GM19025 (cell line): ENCODE results near the gene NPSR1.
"Not testable (repeated sequence)": the region's sequence is repeated elsewhere in the genome, so short reads cannot be mapped to it uniquely, and the experiment has no call there.

Experiments used
- ATAC-seq: cut with Tn5 transposase; IDR thresholded peaks from one replicate; pipeline ENCODE4 v1.9.1; 2021; ENCODE audit warnings: mild to moderate bottlenecking, low read depth, moderate library complexity; ENCODE audit not compliant: unreplicated experiment

The NPSR1 gene

DNA sequence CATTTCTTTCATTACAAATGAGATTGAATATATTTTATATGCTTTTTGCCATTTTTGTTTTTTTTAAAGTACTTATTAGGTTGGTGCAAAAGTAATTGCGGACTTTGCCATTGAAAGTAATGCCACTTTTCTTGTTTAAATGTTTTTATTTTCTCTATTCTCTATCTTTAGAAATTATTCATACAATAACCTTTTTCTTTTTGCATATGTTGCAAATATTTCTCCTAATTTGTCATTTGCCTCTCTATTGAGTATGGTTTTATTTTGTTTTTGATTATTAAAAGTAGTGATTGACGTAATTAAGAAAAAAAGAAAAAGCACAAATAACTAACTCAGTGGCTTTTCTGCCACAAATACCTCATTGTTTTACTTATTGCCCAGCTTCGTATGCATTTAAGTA is 172.4 kb downstream of the NPSR1 start:
- no peak for ATAC-seq

DNA sequence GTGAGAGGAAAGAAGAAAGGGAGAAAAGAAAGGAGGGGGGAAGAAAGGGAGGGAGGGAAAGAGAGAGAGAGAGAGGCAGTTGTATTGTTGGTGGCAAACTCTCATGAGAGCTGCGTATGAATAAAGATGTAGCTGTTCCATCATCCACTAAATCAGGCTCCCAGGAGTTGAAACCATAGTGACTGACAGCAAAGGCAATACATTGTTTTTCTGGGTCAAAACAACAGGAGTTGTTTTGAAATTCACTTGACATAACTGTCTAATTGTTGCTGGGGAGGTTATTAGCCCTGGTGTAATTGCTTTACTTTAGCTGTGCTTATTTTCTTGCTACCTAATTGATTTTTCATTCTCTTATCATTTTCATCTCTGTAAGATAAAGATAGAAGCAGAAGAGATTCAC is 173.4 kb downstream of the NPSR1 start:
- ATAC-seq = no peak

DNA sequence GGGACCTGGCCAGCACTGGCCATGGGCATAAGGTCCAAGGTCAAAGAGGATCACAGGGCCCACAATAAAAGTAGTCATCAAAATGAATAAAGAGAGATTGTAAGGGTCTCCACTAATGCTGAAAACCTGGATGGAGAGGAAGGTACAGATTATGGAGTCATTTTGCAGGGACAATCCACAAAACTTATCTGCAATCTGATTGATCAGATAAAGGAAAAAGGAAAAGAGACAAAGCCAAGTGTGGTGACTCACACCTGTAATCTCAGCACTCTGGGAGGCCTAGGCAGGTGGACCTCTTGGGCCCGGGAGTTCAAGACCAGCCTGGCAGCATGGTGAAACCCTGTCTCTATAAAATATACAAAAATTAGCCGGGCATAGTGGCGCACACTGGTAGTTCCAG is 174.0 kb downstream of the NPSR1 start:
- ATAC-seq = no peak

DNA sequence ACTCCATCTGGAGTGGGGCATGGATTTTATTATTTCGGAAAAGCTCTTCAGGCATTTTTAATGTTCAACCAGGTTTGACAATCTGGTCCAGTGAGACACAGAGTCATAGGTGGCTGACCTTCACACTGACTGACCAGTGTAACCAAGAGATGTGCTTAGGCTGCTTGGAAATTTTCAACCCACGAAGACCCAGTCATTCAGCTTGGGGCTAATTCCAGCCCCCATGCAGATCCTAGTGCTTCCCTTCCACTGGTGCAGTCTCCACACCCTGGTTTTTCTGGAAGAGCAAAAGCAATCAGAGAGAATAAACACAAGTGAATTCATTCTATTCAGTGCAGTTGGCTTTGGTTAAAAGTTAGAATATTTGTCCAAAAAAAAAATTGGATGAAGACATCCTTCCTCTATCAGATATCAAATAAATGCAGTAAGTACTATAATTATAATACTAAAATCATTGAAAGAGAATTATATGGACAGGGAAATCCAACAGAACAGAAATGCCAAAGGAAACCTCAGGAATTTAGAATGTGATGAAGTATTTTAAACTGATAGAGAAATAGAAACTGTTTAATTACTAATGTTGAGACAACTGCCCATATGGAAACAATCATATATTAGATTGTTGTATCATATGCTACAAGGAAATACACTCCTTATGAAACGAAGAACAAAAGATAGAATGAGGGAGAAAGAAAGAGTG is 178.0 kb downstream of the NPSR1 start:
- no peak for ATAC-seq

DNA sequence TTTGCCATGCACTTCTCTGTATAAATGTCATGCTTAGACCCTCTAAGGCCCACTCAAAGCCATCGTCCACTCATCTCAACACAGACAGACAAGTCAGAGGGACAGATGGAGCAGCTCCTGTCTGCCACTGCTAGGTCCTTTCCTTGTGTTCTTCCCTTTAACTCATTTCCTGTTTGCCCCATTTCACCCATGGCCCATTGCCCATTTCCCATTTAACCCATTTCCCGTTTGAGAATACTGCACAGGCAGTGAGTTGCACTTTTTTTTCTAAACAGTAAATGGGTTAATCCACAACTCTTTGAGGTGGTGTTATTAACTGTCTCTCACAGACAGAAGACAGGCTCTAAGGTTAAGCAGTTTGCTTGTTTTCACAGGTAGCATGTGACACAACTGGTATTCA is 179.3 kb downstream of the NPSR1 start:
- ATAC-seq = no peak

DNA sequence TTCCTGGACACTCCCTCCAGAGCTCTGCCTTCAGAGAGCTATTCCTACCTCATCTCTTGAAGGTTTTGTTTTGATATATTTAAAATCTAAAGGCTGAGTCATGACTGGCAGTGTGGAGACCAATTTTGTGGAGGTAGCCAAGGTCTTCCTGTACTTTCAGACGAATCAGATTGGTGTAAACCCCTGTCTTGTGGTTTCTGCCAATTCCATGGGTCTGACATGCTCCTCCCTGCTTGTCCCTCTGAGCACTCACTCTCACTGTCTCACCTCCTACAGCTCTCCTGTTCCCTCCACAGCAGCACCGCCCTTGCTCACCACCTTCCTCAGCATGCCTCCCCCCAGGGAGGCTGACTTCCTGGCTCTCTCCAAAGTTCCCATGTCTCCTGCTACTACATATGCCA is 179.8 kb downstream of the NPSR1 start:
- no peak for ATAC-seq

DNA sequence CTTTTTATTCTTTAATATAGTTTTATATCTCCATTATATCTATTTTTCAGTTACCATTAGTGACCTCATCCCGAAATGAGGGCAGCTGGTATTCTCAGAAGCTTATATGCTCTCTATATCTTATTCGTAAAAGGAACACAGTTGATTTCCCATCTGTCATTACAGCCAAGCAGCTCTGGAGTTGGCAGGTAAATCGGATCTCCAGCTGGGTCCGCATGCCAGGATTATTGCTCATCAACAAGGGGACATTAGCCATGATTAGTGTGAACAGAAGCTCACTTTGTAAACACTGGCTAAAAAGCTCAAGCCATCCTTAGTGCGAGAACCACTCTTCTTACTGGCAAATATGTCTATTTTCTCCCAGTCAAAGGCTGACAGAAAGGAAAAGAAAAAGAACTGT is 180.3 kb downstream of the NPSR1 start:
- no peak for ATAC-seq

DNA sequence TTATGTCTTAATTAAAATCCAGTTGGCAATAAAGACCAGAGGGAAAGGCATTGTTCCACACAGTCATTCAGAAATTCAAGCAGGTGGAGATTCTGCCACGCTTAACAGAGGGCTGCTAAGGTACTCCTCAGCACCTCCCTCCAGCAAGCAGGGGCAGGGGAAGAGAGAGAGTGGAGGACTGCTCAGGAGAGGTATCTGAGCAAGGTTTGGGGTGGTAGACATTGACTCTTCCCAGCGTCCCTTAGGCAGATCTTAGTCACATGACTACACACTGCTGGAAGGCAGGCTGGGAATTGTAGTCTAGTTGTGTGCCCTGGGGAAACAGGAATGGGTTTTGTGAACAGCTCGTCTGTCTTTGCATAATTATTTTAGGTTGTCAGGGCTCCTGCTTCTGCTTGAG is 181.6 kb downstream of the NPSR1 start:
- ATAC-seq = no peak

DNA sequence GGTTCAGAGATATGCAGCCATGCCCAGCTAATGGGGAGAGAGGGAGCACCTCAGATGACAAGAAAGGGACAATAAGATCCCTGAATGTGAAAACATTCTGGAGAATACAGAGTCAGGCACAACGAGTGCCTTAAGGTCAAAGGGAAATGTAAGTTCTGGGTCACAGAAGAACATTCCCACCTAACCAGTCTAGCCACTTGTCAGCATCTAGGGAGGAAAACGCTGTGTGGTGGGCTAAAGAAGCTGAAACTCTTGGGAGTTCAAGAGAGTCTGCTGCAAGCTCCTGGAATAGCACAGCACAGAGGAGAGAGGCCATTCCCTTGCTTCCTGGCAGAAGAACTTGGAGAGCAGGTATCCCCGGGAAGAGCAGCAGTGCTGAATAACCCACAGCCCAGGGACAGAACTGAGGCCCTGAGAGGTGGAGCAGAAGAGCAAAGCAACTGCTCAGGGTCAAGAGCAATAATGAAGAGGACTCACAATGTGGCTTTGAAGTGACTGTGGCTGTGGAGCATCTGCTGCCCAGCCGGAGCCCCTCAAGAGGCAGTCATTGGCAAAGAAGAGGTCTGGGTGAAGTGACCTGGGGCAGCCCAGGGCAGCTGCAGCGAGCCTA is 182.3 kb downstream of the NPSR1 start:
- ATAC-seq = no peak

DNA sequence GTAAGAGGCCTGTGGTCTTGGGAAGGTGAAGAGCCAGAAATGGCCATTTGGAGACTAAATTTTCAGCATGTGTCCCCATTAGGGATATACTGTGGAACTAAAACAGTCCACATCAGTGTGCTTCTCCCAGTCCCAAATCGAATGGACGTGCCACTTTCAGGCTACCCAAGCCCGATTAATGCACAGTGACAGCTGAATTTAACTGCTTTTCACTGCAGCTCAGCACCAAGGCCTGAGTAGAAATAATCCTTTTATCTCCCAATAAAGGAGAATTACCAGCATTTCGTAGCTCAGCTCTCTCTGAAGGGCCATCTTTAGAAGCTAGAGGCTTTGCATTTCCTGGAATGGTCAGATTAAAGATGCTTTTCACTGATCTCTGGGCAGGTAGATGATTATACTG is 183.3 kb downstream of the NPSR1 start:
- no peak for ATAC-seq

DNA sequence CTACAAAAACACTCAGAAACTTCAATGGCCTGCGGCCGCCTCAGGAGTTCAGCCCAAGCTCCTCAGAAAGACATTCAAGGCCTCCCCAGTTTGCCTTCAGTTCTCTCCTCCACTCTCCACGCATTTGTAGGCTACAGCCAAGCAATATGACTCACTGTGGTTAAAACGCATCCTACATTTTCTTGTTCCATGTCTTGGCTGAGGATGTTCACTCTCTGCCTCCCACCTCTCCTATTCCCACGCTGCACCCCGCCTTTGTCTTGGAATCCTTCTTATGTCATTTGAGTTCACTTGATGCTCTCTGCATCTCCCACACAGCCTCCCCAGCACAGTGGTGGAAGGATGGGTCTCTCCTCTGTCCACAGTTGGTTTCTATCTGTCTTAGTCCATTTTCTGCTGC is 184.8 kb downstream of the NPSR1 start:
- no peak for ATAC-seq

DNA sequence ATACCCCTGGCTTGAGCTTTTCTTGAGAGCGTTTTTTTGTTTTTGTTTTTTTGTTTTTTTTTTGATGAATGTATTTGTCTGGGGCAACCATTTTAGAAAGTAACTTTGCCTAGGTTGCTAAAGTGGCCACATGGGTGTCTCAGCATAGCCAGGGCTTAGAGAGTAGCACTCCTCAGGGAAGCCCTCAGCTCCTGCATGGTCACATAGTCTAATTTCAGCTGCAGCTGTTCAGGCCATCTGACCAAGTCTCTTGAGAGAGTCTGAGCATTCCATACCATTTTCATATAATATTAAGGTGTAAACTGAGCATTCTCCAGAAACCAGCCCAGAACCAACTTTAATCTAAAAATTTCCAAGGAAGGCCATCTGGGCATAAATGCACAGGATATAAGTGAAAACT is 186.4 kb downstream of the NPSR1 start:
- no peak for ATAC-seq

DNA sequence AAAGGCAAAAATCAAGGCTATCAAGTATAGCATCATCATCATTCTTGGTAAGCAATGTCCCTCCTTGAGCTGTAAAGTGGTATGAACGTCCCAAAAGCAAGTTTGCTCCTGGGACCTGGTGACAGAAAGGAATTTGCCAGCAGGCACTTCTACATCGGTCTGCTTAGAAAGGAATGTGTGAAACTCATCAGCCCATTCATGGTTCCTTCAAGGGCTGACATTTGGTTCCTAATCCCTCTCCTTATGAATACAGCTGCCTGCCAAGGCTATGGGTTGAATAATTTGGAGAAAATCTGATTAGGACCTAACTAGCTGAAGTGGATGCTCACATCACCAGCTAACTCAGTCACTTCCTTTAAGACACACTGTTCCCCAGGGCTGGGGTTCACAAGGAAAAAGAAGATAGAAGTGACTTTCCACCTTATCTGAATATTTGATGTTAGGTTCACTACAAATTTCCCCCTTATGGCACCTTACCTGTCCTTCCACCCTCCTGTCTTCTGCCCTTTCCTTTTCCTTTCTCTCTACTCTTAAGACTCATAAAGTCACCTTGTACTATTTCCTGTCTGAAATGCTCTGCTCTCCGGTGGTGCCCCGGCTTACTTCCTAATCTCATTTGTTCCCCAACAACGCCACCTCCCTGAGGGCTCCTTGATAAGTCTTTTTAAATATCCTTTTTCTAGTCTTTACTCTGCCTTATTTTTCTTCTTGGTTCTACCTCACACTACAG is 187.1 kb downstream of the NPSR1 start:
- ATAC-seq = peak; percentile 46

DNA sequence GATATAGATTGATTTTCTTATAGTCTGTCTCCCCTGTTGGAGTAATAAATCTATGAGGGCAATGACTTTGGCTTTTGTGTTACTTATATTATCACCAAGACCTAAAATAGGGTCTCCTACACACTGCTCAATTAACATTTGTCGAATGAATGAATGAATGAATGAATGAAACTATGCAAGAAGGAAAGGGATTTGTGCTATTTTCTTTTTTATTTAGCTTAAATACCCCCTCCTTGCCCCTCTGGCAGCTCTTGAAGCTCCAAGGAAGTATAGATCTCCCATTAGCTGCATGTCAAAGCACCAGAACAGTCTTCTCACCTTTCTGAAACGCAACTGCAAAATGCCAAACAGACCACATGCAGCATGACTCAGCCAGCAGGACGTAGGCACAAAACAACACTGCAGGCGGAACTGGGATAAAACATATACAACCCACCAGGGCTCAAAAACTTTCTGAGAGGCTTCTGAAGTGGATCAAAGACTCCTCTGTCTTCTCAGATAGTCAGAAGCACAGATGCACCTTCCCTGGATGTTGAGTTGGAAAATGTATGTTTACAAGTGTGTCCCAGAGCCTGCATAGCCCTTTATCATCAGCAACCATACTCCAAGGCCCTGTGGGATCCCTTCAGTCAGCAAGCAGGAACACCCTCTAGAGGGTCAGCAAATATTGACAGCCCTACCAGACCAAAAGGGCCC is 187.8 kb downstream of the NPSR1 start:
- ATAC-seq = no peak

DNA sequence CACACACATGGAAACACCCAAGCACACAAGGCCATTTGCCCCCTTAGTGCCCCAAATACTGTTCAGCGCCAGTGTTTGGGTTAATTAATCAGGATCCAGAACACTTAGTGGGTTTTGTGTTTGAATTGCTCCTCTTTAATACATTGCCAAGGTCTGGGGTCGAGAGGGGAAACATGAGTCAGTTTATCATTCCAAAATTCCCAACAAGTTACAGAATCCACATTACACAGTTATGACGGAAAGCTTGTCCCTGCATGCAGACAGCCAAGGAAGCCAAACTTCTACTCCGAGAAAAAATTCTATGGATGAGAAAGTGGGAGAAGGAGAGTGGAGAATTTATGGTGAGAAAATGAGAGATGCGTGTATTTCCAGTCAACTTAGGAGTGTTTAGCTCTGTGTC is 189.0 kb downstream of the NPSR1 start:
- ATAC-seq = no peak

DNA sequence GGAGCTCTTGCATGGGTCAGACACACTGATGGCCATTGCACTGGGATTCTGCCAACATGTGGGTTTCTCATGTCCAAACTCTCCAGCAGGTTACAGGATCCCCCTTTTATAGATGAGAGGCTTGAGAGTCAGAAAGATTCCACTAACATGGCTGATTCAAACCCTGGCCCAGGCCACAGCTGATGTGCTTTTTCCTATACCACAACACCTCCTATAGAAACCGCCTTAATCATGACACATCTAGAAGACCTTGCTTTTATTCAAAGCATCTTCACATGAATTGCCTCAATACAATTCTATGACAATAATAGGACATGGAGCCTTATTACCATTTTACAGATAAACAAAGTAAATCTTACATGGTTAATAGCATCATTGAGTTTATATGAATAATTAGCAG is 190.7 kb downstream of the NPSR1 start:
- ATAC-seq = no peak

DNA sequence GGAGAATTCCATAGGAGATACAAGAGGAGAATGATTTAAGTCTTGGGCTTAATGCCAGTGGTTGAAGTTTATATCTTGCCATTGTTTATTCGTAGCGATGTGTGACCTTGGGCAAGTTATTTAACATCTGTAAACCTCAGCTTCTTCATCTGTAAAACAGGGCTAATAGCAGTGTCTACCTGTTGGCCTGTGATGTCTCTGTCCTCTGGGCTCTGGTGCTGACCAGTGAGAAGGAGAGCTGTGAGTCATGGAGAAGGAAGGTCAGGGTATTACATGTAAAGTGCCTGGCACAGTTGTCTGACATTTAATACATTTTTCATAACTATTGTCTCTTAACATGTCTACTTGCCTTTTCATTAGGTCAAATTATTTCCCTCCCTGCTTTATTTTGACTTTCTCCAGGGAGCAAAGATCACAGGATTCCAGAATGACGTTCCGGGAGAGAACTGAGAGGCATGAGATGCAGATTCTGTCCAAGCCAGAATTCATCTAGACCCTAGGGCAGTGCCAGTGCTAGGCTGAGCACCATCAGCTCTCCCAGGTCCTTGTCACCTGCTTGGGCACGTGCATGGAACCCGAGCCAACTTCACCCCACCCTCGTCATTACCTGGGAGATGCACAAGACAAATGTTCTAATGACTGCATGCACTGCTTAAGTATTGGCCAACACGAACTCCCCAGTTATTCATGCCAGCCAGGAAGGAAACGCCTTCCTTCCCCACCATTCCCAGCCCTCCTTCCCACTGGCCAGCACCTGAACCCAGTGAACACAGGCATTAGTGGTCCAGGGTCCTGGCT is 191.3 kb downstream of the NPSR1 start:
- ATAC-seq = no peak

DNA sequence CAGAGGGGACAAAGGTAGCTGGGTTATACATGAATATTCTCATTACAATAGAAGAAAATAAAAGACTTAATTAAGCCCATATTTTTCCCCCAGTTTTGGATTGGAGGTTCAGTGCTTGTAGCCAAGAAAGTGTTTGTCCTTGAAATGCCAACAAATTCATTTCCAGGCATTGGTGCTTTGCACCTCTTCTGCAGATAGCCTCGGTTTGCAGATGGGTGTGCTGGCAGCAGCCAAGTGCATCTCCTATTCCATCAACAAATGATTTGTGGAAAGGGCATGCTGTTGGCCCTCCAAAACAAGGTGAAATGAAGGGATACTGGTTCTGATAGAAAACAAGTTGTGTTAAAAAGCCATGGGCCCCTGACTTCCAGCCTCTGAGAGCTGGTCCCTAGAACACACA is 192.0 kb downstream of the NPSR1 start:
- ATAC-seq = no peak

DNA sequence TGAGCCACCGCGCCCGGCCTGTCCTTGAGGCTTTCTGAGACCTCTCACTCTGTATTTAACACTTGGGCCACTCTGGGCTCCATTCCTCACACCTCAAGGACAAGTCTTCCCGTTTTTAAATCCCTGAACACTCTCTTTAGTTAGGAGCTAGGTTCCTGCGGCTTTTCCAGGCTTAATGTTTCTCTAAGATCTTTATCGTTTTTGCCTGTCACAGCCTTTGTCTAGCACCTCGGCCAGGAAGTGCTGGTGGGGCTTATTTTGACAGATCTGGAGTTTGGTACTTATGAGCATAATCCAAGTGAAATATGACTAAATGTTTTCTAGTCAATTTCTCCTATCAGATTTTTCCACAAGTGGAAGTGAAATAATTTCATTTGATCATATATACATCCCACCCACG is 192.7 kb downstream of the NPSR1 start:
- ATAC-seq = no peak

DNA sequence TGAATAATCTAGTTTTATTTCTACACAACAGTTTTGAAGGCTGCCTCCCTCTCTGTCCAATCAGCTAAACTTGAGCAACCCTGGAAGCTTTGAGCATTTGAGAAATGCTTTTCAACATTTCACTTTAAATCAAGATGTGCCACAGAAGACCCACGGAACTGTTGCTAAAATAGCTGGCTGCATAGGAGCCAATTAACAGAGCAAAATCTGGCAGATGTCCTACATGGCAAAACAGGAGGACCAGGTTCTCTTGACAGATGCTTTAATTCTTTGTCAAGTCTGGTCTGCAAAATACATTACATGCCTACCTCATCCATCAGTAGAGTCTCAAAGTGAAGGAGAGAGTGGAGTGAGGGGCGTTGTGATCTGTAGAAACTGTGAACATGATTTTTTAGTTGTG is 193.4 kb downstream of the NPSR1 start:
- ATAC-seq = no peak

DNA sequence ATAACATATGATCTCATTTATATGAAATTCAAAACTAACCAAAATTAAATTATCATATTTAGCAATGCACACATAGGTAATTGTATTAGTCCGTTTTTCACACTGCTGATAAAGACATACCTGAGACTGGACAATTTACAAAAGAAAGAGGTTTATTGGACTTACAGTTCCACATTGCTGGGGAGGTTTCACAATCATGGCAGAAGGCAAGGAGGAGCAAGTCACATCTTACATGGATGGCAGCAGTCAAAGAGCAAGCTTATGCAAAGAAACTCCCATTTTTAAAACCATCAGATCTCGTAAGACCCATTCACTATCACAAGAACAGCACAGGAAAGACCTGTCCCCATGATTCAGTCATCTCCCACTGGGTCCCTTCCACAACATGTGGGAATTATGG is 200.4 kb downstream of the NPSR1 start:
- ATAC-seq = not testable (repeated sequence)
